ENCODE measurements around the gene NEIL1. TPM values are rescaled to one million over a fixed set of nuclear protein-coding genes. Genes with fewer than 3 reads are reported as not detected.
"Not testable (repeated sequence)": the region's sequence is repeated elsewhere in the genome, so short reads cannot be mapped to it uniquely, and the experiment has no call there.

Gene NEIL1
- total RNA-seq, 1 donor from 2014 or later, result 34.0 TPM

DNA sequence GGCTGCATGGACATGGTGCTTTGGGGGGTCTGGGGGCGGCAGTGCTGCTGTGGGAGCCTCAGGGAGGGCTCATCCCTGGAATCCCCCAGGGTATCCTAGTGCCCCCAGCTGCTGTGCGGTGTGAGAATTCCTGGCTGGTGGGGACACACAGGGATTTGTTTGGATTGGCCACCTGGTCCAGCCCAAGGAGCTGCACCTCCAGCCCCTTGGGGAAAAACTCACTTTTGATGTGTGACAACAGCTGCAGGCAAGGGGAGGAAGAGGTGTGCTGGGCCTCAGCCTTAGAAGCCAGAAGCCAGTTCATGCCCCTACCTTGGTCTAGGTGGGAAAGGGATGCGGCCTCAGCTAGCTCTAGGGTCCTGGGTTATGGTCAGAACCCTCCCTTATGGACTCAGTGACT, 19.3 kb upstream of the NEIL1 start:
- Mint-ChIP-seq H3K4me1 (ENCODE audit: unreplicated experiment) (no peaks in the 10 kb centered on the region), H3K27me3 (ENCODE audit: unreplicated experiment) (peaks cover 16% of the 10 kb centered on the region), H3K36me3 (ENCODE audit: unreplicated experiment) (no peaks in the 10 kb centered on the region), H3K27ac (ENCODE audit: unreplicated experiment) (no peak overlapping the region), H3K4me3 (ENCODE audit: unreplicated experiment) (no peak overlapping the region), H3K9me3 (ENCODE audit: unreplicated experiment) (no peaks in the 10 kb centered on the region)
- no peak for DNase-seq (ENCODE audit: extremely low spot score, unreplicated experiment)
- no peak for TF ChIP-seq CTCF (IDR thresholded peaks at IDR 0.05)

DNA sequence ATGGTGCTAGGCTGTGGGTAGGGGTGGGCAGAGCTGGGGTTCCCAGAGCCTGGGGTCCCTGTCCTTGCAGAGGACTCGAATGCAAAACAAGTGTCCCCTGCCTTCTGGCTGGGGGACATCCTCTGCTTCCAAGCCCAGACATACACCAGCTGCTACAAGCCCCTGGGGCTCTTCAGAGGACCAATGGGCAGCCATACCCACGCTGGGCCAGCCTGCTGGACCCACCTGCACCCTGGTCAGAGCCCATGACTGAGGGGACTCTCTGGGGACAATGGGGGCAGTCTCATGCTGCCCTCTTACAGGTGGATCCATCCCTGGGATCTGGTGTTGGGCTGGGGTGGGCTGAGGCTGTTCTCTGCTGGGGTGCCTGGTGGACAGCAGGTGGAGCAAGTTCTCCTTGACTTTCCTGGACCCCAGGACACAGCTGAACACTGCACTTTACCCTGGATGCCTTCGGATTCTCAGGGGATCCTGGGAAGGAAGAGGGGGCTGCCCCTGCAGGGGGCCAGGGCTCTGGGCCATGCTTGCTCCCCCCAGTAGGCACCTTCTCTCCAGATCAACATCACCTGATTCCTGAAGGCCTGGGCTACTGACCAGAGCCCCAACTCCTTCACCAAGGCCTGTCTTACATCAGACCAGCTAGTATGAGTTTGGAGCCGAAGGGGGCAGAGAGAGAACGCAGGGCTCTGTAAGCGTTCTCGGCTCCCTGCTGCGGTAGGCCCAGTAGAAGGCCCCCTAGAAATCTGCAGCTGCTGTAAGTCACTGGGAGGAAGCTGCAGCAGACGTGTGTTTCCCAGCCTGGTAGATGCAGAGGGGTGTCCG, 18.1 kb upstream of the NEIL1 start:
- Mint-ChIP-seq H3K36me3 (ENCODE audit: unreplicated experiment) (no peaks in the 10 kb centered on the region), H3K9me3 (ENCODE audit: unreplicated experiment) (no peaks in the 10 kb centered on the region), H3K4me3 (ENCODE audit: unreplicated experiment) (no peak overlapping the region), H3K4me1 (ENCODE audit: unreplicated experiment) (no peaks in the 10 kb centered on the region), H3K27ac (ENCODE audit: unreplicated experiment) (no peak overlapping the region), H3K27me3 (ENCODE audit: unreplicated experiment) (peaks cover 8% of the 10 kb centered on the region)
- TF ChIP-seq CTCF (IDR thresholded peaks at IDR 0.05), result no peak
- no peak for DNase-seq (ENCODE audit: extremely low spot score, unreplicated experiment)

DNA sequence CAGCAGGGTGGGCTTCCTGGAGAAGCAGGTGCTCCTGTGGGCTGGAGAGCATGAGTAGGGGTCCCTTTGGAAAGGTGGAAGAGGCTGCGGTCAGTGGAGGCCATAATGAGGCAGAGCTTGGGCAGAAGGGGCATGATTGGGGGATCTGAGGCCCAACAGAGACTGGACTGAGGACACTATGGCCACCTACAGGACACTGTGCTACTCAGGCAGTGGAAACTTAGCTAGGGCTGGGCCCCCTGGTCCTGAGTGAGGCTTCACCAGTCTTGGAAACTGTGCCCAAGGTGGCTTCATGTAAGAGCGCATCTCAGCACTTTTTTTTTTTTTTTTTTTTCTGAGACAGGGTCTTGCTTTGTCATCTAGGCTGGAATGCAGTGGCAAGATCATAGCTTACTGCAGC, 17.3 kb upstream of the NEIL1 start:
- Mint-ChIP-seq H3K4me1 (ENCODE audit: unreplicated experiment) (no peaks in the 10 kb centered on the region), H3K4me3 (ENCODE audit: unreplicated experiment) (no peak overlapping the region), H3K9me3 (ENCODE audit: unreplicated experiment) (no peaks in the 10 kb centered on the region), H3K27me3 (ENCODE audit: unreplicated experiment) (peaks cover 3% of the 10 kb centered on the region), H3K36me3 (ENCODE audit: unreplicated experiment) (no peaks in the 10 kb centered on the region), H3K27ac (ENCODE audit: unreplicated experiment) (no peak overlapping the region)
- TF ChIP-seq CTCF (IDR thresholded peaks at IDR 0.05), result no peak
- DNase-seq (ENCODE audit: extremely low spot score, unreplicated experiment), result no peak

GRCh38 chr15:75332093-75332492, 14.7 kb upstream of the NEIL1 start:
- not testable (repeated sequence) for H3K27ac Mint-ChIP-seq (ENCODE audit: unreplicated experiment); H3K4me3 Mint-ChIP-seq (ENCODE audit: unreplicated experiment); H3K36me3 Mint-ChIP-seq (ENCODE audit: unreplicated experiment); DNase-seq (ENCODE audit: extremely low spot score, unreplicated experiment); H3K27me3 Mint-ChIP-seq (ENCODE audit: unreplicated experiment); H3K9me3 Mint-ChIP-seq (ENCODE audit: unreplicated experiment)
- peaks cover 17% of the 10 kb centered on the region for H3K4me1 Mint-ChIP-seq (ENCODE audit: unreplicated experiment)

DNA sequence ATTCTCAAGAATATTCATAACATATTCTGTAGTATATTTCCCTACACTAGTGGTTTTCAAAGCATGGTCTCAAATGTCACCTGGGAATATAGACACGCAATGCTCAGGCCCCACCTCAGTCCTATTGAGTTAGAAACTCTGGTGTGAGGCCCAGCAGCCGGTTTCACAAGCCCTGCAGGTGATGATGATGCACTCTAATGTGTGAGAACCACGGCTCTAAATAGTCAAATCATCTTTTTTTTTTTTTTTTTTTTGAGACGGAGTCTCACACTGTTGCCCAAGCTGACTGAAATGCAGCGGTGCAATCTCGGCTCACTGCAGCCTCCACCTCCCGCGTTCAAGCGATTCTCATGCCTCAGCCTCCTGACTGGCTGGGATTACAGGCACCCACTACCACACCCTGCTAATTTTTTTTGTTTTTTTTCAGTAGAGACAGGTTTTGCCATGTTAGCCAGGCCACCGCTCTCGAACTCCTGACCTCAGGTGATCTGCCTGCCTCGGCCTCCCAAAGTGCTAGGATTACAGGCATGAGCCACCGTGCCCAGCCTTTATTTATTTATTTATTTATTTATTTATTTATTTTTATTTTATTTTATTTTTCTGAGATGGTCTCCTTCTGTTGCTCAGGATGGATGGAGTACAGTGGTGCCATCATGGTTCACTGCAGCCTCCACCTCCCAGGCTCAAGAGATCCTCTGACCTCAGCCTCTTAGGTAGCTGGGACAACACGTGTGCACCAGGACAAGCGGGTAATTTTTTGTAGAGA, 13.0 kb upstream of the NEIL1 start:
- not testable (repeated sequence) for H3K4me3 Mint-ChIP-seq (ENCODE audit: unreplicated experiment); H3K36me3 Mint-ChIP-seq (ENCODE audit: unreplicated experiment); H3K27ac Mint-ChIP-seq (ENCODE audit: unreplicated experiment); H3K27me3 Mint-ChIP-seq (ENCODE audit: unreplicated experiment); H3K9me3 Mint-ChIP-seq (ENCODE audit: unreplicated experiment); DNase-seq (ENCODE audit: extremely low spot score, unreplicated experiment)
- H3K4me1 Mint-ChIP-seq (ENCODE audit: unreplicated experiment), result peaks cover 17% of the 10 kb centered on the region

DNA sequence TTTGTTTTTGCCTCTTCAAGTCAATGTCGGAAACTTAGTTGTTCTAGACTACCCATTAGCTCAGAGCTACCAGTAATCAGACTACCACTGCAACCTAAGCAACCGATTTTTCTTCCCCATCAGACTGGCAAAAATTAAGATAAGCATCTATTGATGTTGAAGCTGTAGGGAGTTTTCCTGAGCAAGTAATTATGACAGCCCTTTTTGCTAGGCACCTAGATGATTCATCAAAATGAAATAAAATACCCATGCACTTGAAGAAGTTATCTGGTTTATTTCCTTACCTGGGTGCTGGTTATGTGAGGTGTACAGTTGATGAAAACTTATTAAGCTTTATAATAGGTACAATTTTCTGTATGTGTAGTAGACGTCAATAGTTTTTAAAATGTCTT, 11.5 kb upstream of the NEIL1 start:
- Mint-ChIP-seq H3K9me3 (ENCODE audit: unreplicated experiment) (no peaks in the 10 kb centered on the region), H3K36me3 (ENCODE audit: unreplicated experiment) (peaks cover 4% of the 10 kb centered on the region), H3K4me3 (ENCODE audit: unreplicated experiment) (peak overlapping the region; percentile 96), H3K4me1 (ENCODE audit: unreplicated experiment) (peaks cover 17% of the 10 kb centered on the region), H3K27me3 (ENCODE audit: unreplicated experiment) (no peaks in the 10 kb centered on the region), H3K27ac (ENCODE audit: unreplicated experiment) (peak overlapping the region; percentile 95)
- no peak for DNase-seq (ENCODE audit: extremely low spot score, unreplicated experiment)
- no peak for TF ChIP-seq CTCF (IDR thresholded peaks at IDR 0.05)

All from osteocyte (in vitro differentiated cells).